GM10847 (cell line): ENCODE measurements around the gene RASGRP4.

ENCODE experiments used
- POLR2A ChIP-seq: IDR thresholded peaks from 2 replicates; pipeline ENCODE4 v1.6.1; 2011; ENCODE audit not compliant: insufficient read length; ENCODE audit errors: extremely low read depth

Gene RASGRP4

GRCh38 chr19:38371081-38371480, 54.9 kb downstream of the RASGRP4 start:
- TF ChIP-seq POLR2A, result no peak

DNA sequence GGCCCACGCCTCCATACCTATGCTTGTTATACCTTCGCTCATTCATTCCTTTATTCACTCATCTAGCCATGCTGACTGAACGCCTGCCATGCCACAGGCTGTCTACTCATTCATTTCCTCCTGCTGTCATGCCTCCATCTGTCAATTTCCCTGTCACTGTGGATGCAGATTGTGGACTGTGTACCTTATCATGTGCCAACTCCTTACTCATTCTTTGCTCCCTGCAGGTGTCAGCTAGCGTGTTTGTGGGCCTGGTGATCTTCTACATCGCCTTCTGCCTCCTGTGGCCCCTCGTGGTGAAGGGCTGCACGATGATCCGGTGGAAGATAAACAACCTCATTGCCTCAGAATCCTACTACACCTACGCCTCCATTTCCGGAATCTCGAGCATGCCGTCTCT, 55.7 kb downstream of the RASGRP4 start:
- no peak for TF ChIP-seq POLR2A

- TF ChIP-seq POLR2A, result no peak
Observed at GRCh38 chr19:38369584-38369983, 56.4 kb downstream of the RASGRP4 start.

- TF ChIP-seq POLR2A, result no peak
Observed at GRCh38 chr19:38367041-38367440, 59.0 kb downstream of the RASGRP4 start.

GRCh38 chr19:38362076-38362945, 63.7 kb downstream of the RASGRP4 start:
- no peak for TF ChIP-seq POLR2A

- no peak for TF ChIP-seq POLR2A
Observed at GRCh38 chr19:38361633-38362075, 64.4 kb downstream of the RASGRP4 start.

DNA sequence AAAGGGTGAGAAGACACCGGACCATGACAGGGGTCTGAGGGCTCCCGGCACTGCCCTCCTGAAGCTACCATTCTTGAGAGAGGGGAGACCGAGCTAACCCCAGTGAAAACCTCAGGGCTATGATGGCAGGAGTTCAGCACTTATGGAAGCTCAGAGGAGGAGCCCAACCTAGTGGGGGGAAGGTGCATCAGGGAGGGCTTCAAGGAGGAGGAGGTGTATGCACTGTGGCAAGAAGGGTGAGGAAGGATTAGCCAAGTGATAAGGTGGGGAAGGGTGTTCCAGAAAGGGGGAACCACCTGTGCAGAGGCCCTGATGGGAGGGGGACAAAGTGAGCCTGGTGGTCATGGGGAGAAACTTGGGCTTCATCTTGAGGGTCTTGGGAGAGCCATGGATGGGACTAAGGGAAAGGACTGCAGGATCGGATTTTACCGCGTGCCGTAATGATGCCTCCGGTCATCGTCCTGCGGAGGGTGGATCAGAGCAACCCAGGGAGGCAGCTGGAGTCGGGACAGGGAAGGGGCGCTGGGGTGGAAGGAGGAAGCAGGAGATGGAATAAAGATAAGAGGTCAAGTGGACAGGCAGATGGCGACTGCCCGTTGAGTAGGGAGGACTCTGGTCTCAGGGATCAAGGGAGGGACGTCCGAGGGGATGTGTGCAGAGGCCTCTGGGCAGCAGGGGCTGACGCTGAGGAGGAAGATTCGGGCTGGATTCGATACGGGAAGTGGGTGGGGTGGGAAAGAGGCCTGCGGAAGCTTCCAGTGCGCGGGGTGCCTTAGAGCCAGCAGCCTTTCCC, 65.0 kb downstream of the RASGRP4 start:
- no peak for TF ChIP-seq POLR2A

GRCh38 chr19:38360351-38360750, 65.7 kb downstream of the RASGRP4 start:
- TF ChIP-seq POLR2A, result no peak

DNA sequence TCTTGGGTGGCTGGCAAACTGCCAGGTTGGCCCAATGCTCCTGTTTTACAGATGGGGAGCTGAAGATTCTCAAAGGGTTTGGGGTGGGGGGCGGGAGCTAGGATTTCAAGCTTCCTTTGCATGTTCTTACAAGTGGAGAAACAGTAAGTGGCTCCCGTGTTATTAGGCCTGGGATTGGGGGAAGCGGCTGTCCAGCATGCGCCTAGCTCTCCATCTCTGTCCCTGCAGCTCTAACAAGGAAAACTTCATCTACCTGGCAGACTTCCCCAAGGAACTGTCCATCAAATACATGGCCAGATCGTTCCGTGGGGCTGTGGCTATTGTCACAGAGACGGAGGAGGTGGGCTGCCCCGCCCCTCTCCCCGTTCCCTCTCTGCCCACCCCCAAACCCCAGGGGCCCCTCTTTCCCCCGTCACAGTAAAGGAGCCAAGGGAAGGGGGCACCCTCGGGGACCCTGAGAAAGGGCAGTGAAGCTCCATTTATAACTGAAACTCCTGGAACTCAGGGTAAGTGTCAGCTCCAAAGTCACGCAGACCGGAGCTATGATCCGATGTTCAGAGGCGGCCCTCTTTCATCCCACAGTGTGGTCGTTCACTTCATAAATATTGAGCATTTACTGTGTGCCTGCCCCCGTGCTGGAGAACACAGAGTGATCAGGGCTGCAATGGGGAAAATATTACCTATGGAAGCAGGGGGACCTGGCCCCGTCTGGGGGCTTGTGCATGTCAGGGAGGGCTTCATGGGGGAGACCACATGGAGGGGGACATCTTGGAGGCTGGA, 66.6 kb downstream of the RASGRP4 start:
- no peak for TF ChIP-seq POLR2A
